ENCODE data around the gene TGFBRAP1.

Gene TGFBRAP1

DNA sequence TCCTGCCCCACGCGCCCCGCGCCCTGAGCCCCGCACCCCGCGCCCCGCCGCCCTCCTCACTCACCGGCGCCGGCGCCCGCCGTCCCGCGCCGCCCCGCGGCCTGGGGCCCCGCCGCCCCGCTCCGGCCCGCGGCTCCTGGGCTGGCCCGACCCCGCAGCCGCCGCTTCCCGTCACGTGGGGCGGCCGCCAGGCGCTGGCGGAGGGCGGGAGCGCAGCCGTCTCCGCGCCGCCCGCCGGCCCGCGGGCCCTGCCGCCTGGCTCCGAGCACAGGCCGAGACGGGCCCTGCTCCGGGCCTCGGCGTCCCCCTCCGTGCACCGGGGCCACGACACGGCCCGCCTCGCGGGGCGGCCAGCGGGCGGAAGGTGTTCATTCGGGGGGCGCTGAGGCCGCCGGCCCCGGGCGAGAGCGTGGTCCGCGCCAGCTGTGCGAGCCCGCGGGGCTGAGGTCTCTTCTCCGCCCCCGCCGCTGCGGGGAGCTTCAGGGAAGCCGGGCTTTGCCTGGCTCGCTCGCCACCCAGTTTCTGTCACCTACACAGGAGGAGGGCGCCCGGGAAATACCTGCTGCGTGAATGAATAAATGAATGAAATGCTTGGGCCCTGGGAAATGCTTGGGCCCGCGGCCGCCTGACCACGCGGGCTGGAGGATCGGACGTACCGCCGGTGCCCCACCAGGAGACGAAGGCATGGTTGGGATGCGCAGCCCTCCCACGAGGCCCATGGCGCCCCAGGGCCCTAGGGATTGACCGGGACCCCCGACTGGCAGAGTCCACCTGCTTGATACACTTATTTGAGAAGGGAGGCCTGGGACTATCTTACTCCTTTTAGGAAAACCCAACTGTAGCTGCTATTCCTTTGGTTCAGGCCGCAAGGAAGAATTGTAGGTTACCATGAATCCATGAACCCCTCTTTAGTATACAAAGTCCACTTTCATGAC, at the start of gene TGFBRAP1:
TGFBRAP1 (minus strand) TSS at position 175 of the 935 bp plus-strand sequence. CDS start 21,434 bp downstream, outside the sequence.
- peak within 1 kb of the TSS; percentile 86 for H3K27ac ChIP-seq
- DNase-seq (ENCODE audit: low spot score) = peak; percentile 55
- ChIA-PET CTCF (interaction anchor here (0.6 to 1.0 kb wide), 3 partner anchors 11 to 1236 kb away, joined by 3 read pairs; no protein-coding TSS in a partner anchor), POLR2A (ENCODE audit: low non-redundant PET) (no interaction called here)
- TF ChIP-seq CTCF (conservative IDR thresholded peaks at IDR 0.05; ENCODE audit: low read depth) = no peak

DNA sequence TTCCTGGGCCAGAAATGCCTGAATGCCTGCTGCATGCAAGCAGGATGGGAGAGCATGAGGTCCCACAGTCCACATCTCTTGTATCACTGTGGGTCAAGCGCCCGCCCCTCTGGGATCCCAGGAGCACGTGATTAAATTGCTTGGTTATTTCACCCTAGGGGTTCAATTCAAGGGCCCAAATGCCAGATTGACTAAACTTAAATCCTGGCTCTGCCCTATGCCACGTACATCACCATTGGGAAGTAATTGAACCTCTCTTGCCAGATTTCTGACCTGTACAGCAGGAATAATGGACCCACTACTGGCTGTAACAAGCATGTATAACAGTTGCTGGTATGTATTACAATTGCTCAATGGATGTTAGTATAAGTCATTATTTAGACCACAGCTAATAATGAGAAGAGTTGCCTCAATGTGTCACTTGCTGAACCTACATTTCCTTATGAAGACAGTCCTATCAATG, 49.4 kb upstream of the TGFBRAP1 start:
- POLR2A ChIA-PET (ENCODE audit: low non-redundant PET) = no interaction called here
- peak overlapping the region; percentile 19; the same call in 1 of the 2 replicates for H3K27ac ChIP-seq
- TF ChIP-seq CTCF (conservative IDR thresholded peaks at IDR 0.05; ENCODE audit: low read depth) = no peak
- DNase-seq (ENCODE audit: low spot score) = no peak
- CTCF ChIA-PET = no interaction called here

GRCh38 chr2:105378276-105378840, 48.8 kb upstream of the TGFBRAP1 start:
- POLR2A ChIA-PET (ENCODE audit: low non-redundant PET) = no interaction called here
- TF ChIP-seq CTCF (conservative IDR thresholded peaks at IDR 0.05; ENCODE audit: low read depth) = no peak
- DNase-seq (ENCODE audit: low spot score) = no peak
- peak overlapping the region; percentile 19; the same call in 1 of the 2 replicates for H3K27ac ChIP-seq
- CTCF ChIA-PET = no interaction called here

DNA sequence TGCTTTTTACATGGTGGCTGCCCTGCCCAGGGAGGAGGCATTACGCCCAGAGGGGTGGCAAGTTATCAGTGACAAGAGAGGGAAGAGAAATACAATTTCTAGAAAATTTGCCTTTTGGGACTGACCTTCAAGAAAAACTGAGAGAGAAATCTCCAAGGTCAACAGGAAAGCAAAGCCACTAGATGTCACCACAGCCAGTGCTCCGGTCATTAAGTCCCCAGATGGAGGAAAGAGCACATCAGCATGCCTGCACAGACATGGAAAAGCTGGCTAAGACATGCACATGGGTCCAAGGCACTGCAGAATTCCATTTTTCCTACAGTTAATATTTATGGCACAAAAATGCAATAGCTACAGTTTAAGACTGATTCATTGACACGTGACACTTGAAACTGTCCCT, 48.3 kb upstream of the TGFBRAP1 start:
- DNase-seq (ENCODE audit: low spot score) = no peak
- POLR2A ChIA-PET (ENCODE audit: low non-redundant PET) = no interaction called here
- CTCF ChIA-PET = no interaction called here
- TF ChIP-seq CTCF (conservative IDR thresholded peaks at IDR 0.05; ENCODE audit: low read depth) = no peak
- H3K27ac ChIP-seq = peak overlapping the region; percentile 19

DNA sequence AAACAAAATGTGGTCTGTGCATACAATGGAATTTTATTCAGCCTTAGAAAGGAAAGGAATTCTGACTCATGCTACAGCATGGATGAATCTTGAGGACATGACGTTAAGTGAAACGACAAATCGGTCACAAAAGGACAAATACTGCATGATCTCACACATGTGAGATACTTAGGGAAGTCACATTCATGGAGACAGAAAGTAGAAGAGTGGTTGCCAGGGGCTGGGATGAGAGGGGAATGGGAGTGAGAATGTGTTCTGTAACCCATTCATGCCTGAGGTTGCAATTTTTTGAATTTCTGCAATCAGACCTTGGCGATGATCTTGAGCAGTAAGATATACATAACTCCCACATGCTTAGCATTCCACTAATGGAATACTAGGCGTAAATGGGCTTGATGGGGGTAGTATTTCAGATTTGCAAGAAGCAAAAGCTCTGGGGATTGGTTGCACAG, 47.3 kb upstream of the TGFBRAP1 start:
- ChIA-PET CTCF (no interaction called here), POLR2A (ENCODE audit: low non-redundant PET) (no interaction called here)
- DNase-seq (ENCODE audit: low spot score) = no peak
- TF ChIP-seq CTCF (conservative IDR thresholded peaks at IDR 0.05; ENCODE audit: low read depth) = no peak
- H3K27ac ChIP-seq = no peak overlapping the region

- ChIA-PET CTCF (no interaction called here), POLR2A (ENCODE audit: low non-redundant PET) (no interaction called here)
- no peak for TF ChIP-seq CTCF (conservative IDR thresholded peaks at IDR 0.05; ENCODE audit: low read depth)
- H3K27ac ChIP-seq = peak overlapping the region; percentile 28
- no peak for DNase-seq (ENCODE audit: low spot score)
Measured at GRCh38 chr2:105376010-105376409, 46.5 kb upstream of the TGFBRAP1 start.

Data from RWPE1 (cell line).